Adrenal gland (tissue), 12 donors: Measurements from ENCODE around the gene PAX4. TPM values are rescaled to one million over a fixed set of nuclear protein-coding genes. Genes with fewer than 3 reads are reported as not detected.

Experiments
- DNase-seq, 7 donors: peaks; one replicate each; pipeline ENCODE4 v3.0.0-alpha.2; 2019 to 2020
- H3K27ac ChIP-seq, 5 donors: fragments of 200-600 bp; sonication (generic) in 4 of 5; 1 replicate in 3 of 5; 2 replicates in 2 of 5; pipeline versions ENCODE4 v1.5.1 to v1.8.0; 2016 to 2020; ENCODE audit warnings: mild to moderate bottlenecking in 1 of 5
- H3K27me3 ChIP-seq: fragments of 200-600 bp; 2 replicates; pipeline ENCODE4 v1.8.0; 2021
- H3K36me3 ChIP-seq, 2 donors: fragments of 200-600 bp; replicated peaks in 1 of 2; 1 replicate in 1 of 2; 2 replicates in 1 of 2; pipeline versions ENCODE4 v1.5.1 to v1.8.0; 2018 to 2022
- H3K4me1 ChIP-seq, 2 donors: fragments of 200-600 bp; replicated peaks in 1 of 2; 1 replicate in 1 of 2; 2 replicates in 1 of 2; pipeline versions ENCODE4 v1.5.1 to v1.8.0; 2018 to 2021
- H3K4me3 ChIP-seq, 4 donors: fragments of 200-600 bp; sonication (generic) in 3 of 4; one replicate each; pipeline ENCODE4 v1.5.1; 2016 to 2018
- H3K9me3 ChIP-seq, 3 donors: fragments of 200-600 bp; sonication (generic) in 1 of 3; replicated peaks in 1 of 3; 1 replicate in 2 of 3; 2 replicates in 1 of 3; pipeline versions ENCODE4 v1.5.1 to v1.8.0; 2016 to 2021
- CTCF ChIP-seq, 6 experiments: fragments of 450-650 bp in 4 of 6; fragments of 200-600 bp in 2 of 6; sonication (generic) in 1 of 6; IDR thresholded peaks; 1 replicate in 5 of 6; 2 replicates in 1 of 6; pipeline versions ENCODE4 v1.5.1 to v1.8.0; 2016 to 2021; ENCODE audit warnings: antibody characterized with exemption in 6 of 6, mild to moderate bottlenecking in 2 of 6, moderate library complexity in 1 of 6
- POLR2A ChIP-seq, 2 donors: fragments of 450-650 bp; IDR thresholded peaks; one replicate each; pipeline ENCODE4 v1.6.1; 2017; ENCODE audit warnings: antibody characterized with exemption in 2 of 2, mild to moderate bottlenecking in 2 of 2, moderate library complexity in 1 of 2
- WGBS, 4 donors: extraction: QIAGEN DNeasy Blood & Tissue Kit in 2 of 4; methylation state at CpG; one replicate each; pipeline versions ENCODE4 v1.1.5 to v1.1.7; 2013 to 2017; 5-methylcytosine and 5-hydroxymethylcytosine counted together
- intact Hi-C, 2 donors: fragments of 100-400 bp; cut with DNase I; formaldehyde crosslinking; loops; one replicate each; pipeline versions ENCODE4 v1.14.1 to v1.15.0; 2022 to 2023
- polyA plus RNA-seq, 3 donors: library from polyadenylated mRNA; stranded (reverse); fragments of 200-250 nt in 2 of 3; fragments of 350-450 nt in 1 of 3; fragmentation: Illumina TruSeq in 1 of 3; extraction: RNeasy Lipid Tissue Mini Kit (QIAGEN cat#74804) in 1 of 3; gene quantifications; one replicate each; pipeline ENCODE4 v1.2.3, GENCODE V29; 2013 to 2014
- total RNA-seq, 9 donors: library from RNA; depleted of rRNA in 4 of 9; stranded (reverse); fragments of >200 nt in 4 of 9; fragments of 120-200 nt in 1 of 9; fragmentation: NEBNext Ultra II Directional in 1 of 9; extraction: Animal tissue kit (Norgen Biotek cat#: 25700) in 1 of 9; gene quantifications; one replicate each; pipeline versions ENCODE4 v1.1.0 to v1.2.4, GENCODE V29; 2013 to 2023
- donor health status: healthy with polysubstance abuse.
- donor health status: Bipolar disorder and iron deficiency.
- donor health status: DM: yes; HTN: yes; CAD: no.
- donor health status: DM: no; HTN: no; CAD: no.
- donor health status: DM: no; HTN: no; CAD: no.
- donor health status: DM: yes; HTN: yes; CAD: no.

The PAX4 gene
- total and polyA plus RNA-seq, 12 donors, result not detected

- no peak for TF ChIP-seq CTCF (IDR thresholded peaks at IDR 0.05)
- TF ChIP-seq POLR2A (IDR thresholded peaks at IDR 0.05), result no peak
- Histone ChIP-seq H3K27ac (no peak overlapping the region), H3K4me3 (peak overlapping the region in 1 of 4 donors; percentile 89), H3K36me3 (no peaks in the 10 kb centered on the region), H3K9me3 (no peaks in the 10 kb centered on the region), H3K4me1 (peaks cover 12 to 36% of the 10 kb centered on the region in 2 donors), H3K27me3 (no peaks in the 10 kb centered on the region)
- no peak for DNase-seq
- 85 to 94% (median 90%) methylated on average over 4 of the region's 4 CpGs for WGBS, 4 donors
- intact Hi-C loops, result no loop called here
Observed at GRCh38 chr7:127653396-127653795, 35.5 kb upstream of the PAX4 start.

GRCh38 chr7:127652333-127653248 lies 34.6 kb upstream of the PAX4 start:
- 2% methylated on average over 19 to 38 of the region's 38 CpGs for WGBS, 4 donors
- H3K27me3 ChIP-seq, result no peaks in the 10 kb centered on the region
- H3K9me3 ChIP-seq, result no peaks in the 10 kb centered on the region
- intact Hi-C loops, result no loop called here
- peak overlapping the region; percentile 45 to 98 (median 94) for H3K27ac ChIP-seq
- H3K4me3 ChIP-seq, result peak overlapping the region; percentile 65 to 95 (median 88)
- peaks cover 12 to 33% of the 10 kb centered on the region in 2 donors for H3K4me1 ChIP-seq
- no peak for TF ChIP-seq POLR2A (IDR thresholded peaks at IDR 0.05)
- no peak for TF ChIP-seq CTCF (IDR thresholded peaks at IDR 0.05)
- no peaks in the 10 kb centered on the region for H3K36me3 ChIP-seq
- peak in 1 of 7 donors; percentile 29 for DNase-seq

- H3K27ac ChIP-seq, result peak within 1 kb of the TSS; percentile 81 to 98 (median 94)
- DNase-seq, result peak; percentile 99 to 100 (median 100)
- H3K4me3 ChIP-seq, result peak within 1 kb of the TSS; percentile 65 to 95 (median 88)
- 0 to 2% (median 0%) methylated on average over 38 to 67 of the region's 67 CpGs for WGBS, 4 donors
- H3K36me3 ChIP-seq, result no peaks in the 10 kb centered on the region
- TF ChIP-seq CTCF (IDR thresholded peaks at IDR 0.05), result no peak
- peak; percentile 75 to 92 for TF ChIP-seq POLR2A (IDR thresholded peaks at IDR 0.05)
- H3K27me3 ChIP-seq, result no peaks in the 10 kb centered on the region
- intact Hi-C loops, result no loop called here
- peaks cover 12 to 33% of the 10 kb centered on the region in 2 donors for H3K4me1 ChIP-seq
- no peaks in the 10 kb centered on the region for H3K9me3 ChIP-seq
Observed at GRCh38 chr7:127651556-127652332, 33.8 kb upstream of the PAX4 start, which contains the start of gene SND1. Gene SND1, plus strand, starts transcription at chr7:127652194. Its CDS starts 180 bp downstream, at chr7:127652374.
